KMS-11 (cell line): ENCODE results near the gene SERP2.

Experiments
- H2AFZ ChIP-seq: fragments of 200-600 bp; sonication (generic); 2 replicates; pipeline ENCODE4 v1.6.1; 2016; ENCODE audit warnings: antibody characterized with exemption, mixed run types, low read depth
- H3K27ac ChIP-seq: fragments of 200-600 bp; sonication (generic); 2 replicates; pipeline ENCODE4 v1.6.1; 2016; ENCODE audit warnings: mild to moderate bottlenecking, mixed run types
- H3K27me3 ChIP-seq: fragments of 200-600 bp; sonication (generic); 2 replicates; pipeline ENCODE4 v1.6.1; 2017; ENCODE audit warnings: mild to moderate bottlenecking, low read depth, mixed run types, moderate library complexity; ENCODE audit not compliant: insufficient read depth
- H3K36me3 ChIP-seq: fragments of 200-600 bp; sonication (generic); 2 replicates; pipeline ENCODE4 v1.6.1; 2017; ENCODE audit warnings: mild to moderate bottlenecking, mixed run types; ENCODE audit not compliant: insufficient read depth
- H3K4me1 ChIP-seq: fragments of 200-600 bp; sonication (generic); 2 replicates; pipeline ENCODE4 v1.6.1; 2016; ENCODE audit warnings: mild to moderate bottlenecking, low read depth, mixed run types; ENCODE audit not compliant: poor library complexity, severe bottlenecking
- H3K4me2 ChIP-seq: fragments of 200-600 bp; sonication (generic); 2 replicates; pipeline ENCODE4 v1.7.0; 2016; ENCODE audit warnings: mild to moderate bottlenecking, mixed run types
- H3K4me3 ChIP-seq: fragments of 200-600 bp; sonication (generic); IDR thresholded peaks from 2 replicates; pipeline ENCODE4 v1.6.1; 2017; ENCODE audit warnings: low read depth, low read length, mixed read lengths; ENCODE audit not compliant: insufficient read depth
- H3K79me2 ChIP-seq: fragments of 200-600 bp; sonication (generic); 2 replicates; pipeline ENCODE4 v1.6.1; 2016; ENCODE audit warnings: low read depth, mixed run types; ENCODE audit not compliant: insufficient read depth
- H3K9ac ChIP-seq: fragments of 200-600 bp; sonication (generic); 2 replicates; pipeline ENCODE4 v1.6.1; 2016; ENCODE audit warnings: mild to moderate bottlenecking, mixed run types
- H4K20me1 ChIP-seq: fragments of 200-600 bp; sonication (generic); 2 replicates; pipeline ENCODE4 v1.6.1; 2016; ENCODE audit warnings: mild to moderate bottlenecking, mixed run types; ENCODE audit not compliant: insufficient read depth
- CTCF ChIP-seq: fragments of 200-600 bp; sonication (generic); conservative IDR thresholded peaks from 2 replicates; pipeline ENCODE4 v1.6.1; 2017; ENCODE audit warnings: low read depth, mild to moderate bottlenecking, antibody characterized with exemption, low read length, moderate library complexity, mixed read lengths

SERP2 gene

DNA sequence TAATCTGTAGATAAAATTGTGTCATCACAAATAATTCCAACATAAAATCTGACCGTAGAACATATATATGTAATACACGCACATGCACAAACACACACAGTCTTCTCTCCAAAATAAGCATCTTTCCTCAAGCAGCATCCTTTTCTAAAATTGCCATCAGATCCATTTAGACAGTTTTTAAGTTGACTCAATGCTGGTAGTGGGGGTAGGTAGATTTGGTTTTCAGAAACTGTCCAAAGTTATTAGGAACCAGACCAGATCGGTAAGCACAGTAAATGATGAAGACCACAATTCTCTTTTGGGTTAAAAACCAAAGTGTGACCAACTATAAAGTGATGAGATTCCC, 64.6 kb downstream of the SERP2 start:
- Histone ChIP-seq H3K4me2 (no peak overlapping the region), H3K79me2 (no peaks in the 10 kb centered on the region), H3K36me3 (no peaks in the 10 kb centered on the region), H3K4me3 (no peak overlapping the region), H3K9ac (no peak overlapping the region), H3K27me3 (no peaks in the 10 kb centered on the region), H4K20me1 (no peaks in the 10 kb centered on the region), H2AFZ (no peak overlapping the region), H3K27ac (no peak overlapping the region), H3K4me1 (peaks cover 8% of the 10 kb centered on the region)
- peak; percentile 38 for TF ChIP-seq CTCF

DNA sequence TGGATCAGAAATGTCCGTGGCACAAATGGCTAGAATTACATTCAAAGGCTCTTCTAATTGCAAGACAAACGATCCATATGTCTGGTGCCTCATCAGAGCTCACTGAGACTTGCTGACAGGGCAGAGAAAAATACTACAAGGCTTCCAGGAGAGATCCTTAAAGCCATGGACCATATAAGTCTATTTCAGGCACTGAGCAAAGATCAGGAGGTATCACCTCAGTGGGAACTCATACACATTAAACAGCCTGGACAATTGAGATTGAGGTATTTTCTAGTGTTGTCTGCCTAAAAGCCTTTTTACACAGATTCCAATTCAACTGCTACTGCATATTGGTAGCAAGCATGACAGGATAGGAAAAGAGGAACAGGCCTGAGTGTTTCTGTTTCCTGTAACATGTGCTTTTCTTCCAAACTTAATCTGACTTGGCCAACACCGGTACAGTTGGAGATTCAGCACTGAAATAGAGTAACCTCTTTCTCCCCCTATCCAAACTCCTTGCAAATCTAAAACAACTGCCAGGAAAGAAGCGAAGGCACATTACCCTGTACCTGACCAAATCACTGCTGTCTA, 65.9 kb downstream of the SERP2 start:
- Histone ChIP-seq H3K9ac (no peak overlapping the region), H3K27me3 (no peaks in the 10 kb centered on the region), H3K4me2 (no peak overlapping the region), H2AFZ (no peak overlapping the region), H3K4me3 (no peak overlapping the region), H4K20me1 (no peaks in the 10 kb centered on the region), H3K79me2 (no peaks in the 10 kb centered on the region), H3K27ac (no peak overlapping the region), H3K36me3 (no peaks in the 10 kb centered on the region), H3K4me1 (peaks cover 8% of the 10 kb centered on the region)
- TF ChIP-seq CTCF, result no peak

GRCh38 chr13:44440046-44440608, 66.5 kb downstream of the SERP2 start:
- Histone ChIP-seq H3K79me2 (no peaks in the 10 kb centered on the region), H3K36me3 (no peaks in the 10 kb centered on the region), H3K4me2 (no peak overlapping the region), H3K4me3 (no peak overlapping the region), H3K4me1 (peaks cover 8% of the 10 kb centered on the region), H4K20me1 (no peaks in the 10 kb centered on the region), H3K27me3 (no peaks in the 10 kb centered on the region), H2AFZ (no peak overlapping the region), H3K9ac (no peak overlapping the region), H3K27ac (no peak overlapping the region)
- TF ChIP-seq CTCF, result no peak
